SK-N-SH (cell line): ENCODE measurements around the gene C7. TPM values are rescaled to one million over a fixed set of nuclear protein-coding genes. Genes with fewer than 3 reads are reported as not detected.

ENCODE experiments used
- CTCF ChIA-PET: fragments of 300-600, 350-600 bp; formaldehyde crosslinking; extraction: SDS; loops from one replicate; lab custom pipeline; 2021; lab: Yijun Ruan, JAX
- POLR2A ChIA-PET: fragments of 350-600 bp; sonication (Branson Sonifier 250); formaldehyde crosslinking; extraction: SDS; loops from one replicate; lab custom pipeline; 2020; ENCODE audit warnings: antibody characterized with exemption, inconsistent platforms; lab: Yijun Ruan, JAX
- DNase-seq: peaks from one replicate; pipeline ENCODE4 v3.0.0; 2012
- H2AFZ ChIP-seq: fragments of 200-600 bp; sonication (generic); 2 replicates; pipeline ENCODE4 v1.8.1; 2016; ENCODE audit warnings: antibody characterized with exemption, mild to moderate bottlenecking, low read depth
- H3F3A ChIP-seq: fragments of 200-600 bp; sonication (generic); replicated peaks from 2 replicates; pipeline ENCODE3; 2016; ENCODE audit warnings: antibody characterized with exemption, mild to moderate bottlenecking; ENCODE audit not compliant: insufficient read depth
- H3K27ac ChIP-seq, 2 experiments: fragments of 200-500 bp in 1 of 2; fragments of 200-600 bp in 1 of 2; sonication (Bioruptor generic) in 1 of 2; sonication (generic), shearing (Covaris generic) in 1 of 2; 2 replicates each; pipeline versions ENCODE4 v1.5.1 to v1.6.1; 2014 to 2016; ENCODE audit warnings: low read depth in 2 of 2, inconsistent platforms in 1 of 2, low read length in 1 of 2, mild to moderate bottlenecking in 1 of 2, mixed read lengths in 1 of 2
- H3K27me3 ChIP-seq: fragments of 200-600 bp; sonication (generic), shearing (Covaris generic); 2 replicates; pipeline ENCODE4 v1.6.1; 2016; ENCODE audit warnings: mixed run types; ENCODE audit not compliant: insufficient read depth
- H3K36me3 ChIP-seq, 2 experiments: fragments of 200-500 bp in 1 of 2; fragments of 200-600 bp in 1 of 2; sonication (Bioruptor generic) in 1 of 2; sonication (generic) in 1 of 2; replicated peaks in 1 of 2; 2 replicates each; pipeline versions ENCODE3 to v1.5.1; 2014 to 2016; ENCODE audit warnings: low read length in 1 of 2, mild to moderate bottlenecking in 1 of 2; ENCODE audit not compliant: insufficient read depth in 2 of 2, control insufficient read depth in 1 of 2
- H3K4me1 ChIP-seq, 2 experiments: fragments of 200-500 bp in 1 of 2; fragments of 200-600 bp in 1 of 2; sonication (Bioruptor generic) in 1 of 2; sonication (generic), shearing (Covaris generic) in 1 of 2; 2 replicates each; pipeline versions ENCODE4 v1.5.1 to v1.6.1; 2014 to 2016; ENCODE audit warnings: low read depth in 1 of 2, low read length in 1 of 2, mixed run types in 1 of 2; ENCODE audit not compliant: insufficient read depth in 2 of 2, control insufficient read depth in 1 of 2
- H3K4me2 ChIP-seq: fragments of 200-600 bp; sonication (generic), shearing (Covaris generic); 2 replicates; pipeline ENCODE4 v1.6.1; 2017; ENCODE audit warnings: mixed run types
- H3K4me3 ChIP-seq, 2 experiments: fragments of 200-500 bp in 1 of 2; fragments of 200-600 bp in 1 of 2; sonication (Bioruptor generic) in 1 of 2; sonication (generic), shearing (Covaris generic) in 1 of 2; 2 replicates each; pipeline versions ENCODE4 v1.5.1 to v1.8.1; 2014 to 2016; ENCODE audit warnings: low read depth in 2 of 2, inconsistent platforms in 1 of 2, low read length in 1 of 2, mild to moderate bottlenecking in 1 of 2, mixed read lengths in 1 of 2, moderate library complexity in 1 of 2
- H3K79me2 ChIP-seq: fragments of 200-600 bp; sonication (generic); 2 replicates; pipeline ENCODE4 v1.8.1; 2017; ENCODE audit warnings: mild to moderate bottlenecking; ENCODE audit not compliant: insufficient read depth
- H3K9ac ChIP-seq: fragments of 200-600 bp; sonication (generic); 2 replicates; pipeline ENCODE4 v1.6.1; 2017; ENCODE audit warnings: mixed run types
- H3K9me2 ChIP-seq: fragments of 200-600 bp; sonication (generic); 2 replicates; pipeline ENCODE4 v1.6.1; 2017; ENCODE audit warnings: mixed run types
- H3K9me3 ChIP-seq: fragments of 200-600 bp; sonication (generic); 2 replicates; pipeline ENCODE4 v1.6.1; 2017; ENCODE audit warnings: mixed run types, mild to moderate bottlenecking, moderate library complexity
- H4K20me1 ChIP-seq: fragments of 200-600 bp; sonication (generic); 2 replicates; pipeline ENCODE4 v1.6.1; 2017; ENCODE audit warnings: mild to moderate bottlenecking, mixed run types; ENCODE audit not compliant: insufficient read depth
- EZH2phosphoT487 ChIP-seq: fragments of 200-600 bp; sonication (generic); IDR thresholded peaks from 2 replicates; pipeline ENCODE4 v1.6.1; 2017; ENCODE audit warnings: low read depth, mixed run types, mild to moderate bottlenecking, antibody characterized with exemption, moderate library complexity, borderline replicate concordance
- FOSL2 ChIP-seq: IDR thresholded peaks from 2 replicates; pipeline ENCODE4 v1.4.0; 2012; ENCODE audit warnings: low read depth, mild to moderate bottlenecking, moderate library complexity, borderline replicate concordance
- JUND ChIP-seq: IDR thresholded peaks from 2 replicates; pipeline ENCODE4 v1.4.0; 2012
- MEF2A ChIP-seq: IDR thresholded peaks from 2 replicates; pipeline ENCODE4 v1.4.0; 2012; ENCODE audit warnings: low read depth, borderline replicate concordance
- MXI1 ChIP-seq: IDR thresholded peaks from 2 replicates; pipeline ENCODE4 v1.6.1; 2012; ENCODE audit warnings: mild to moderate bottlenecking, low read depth, low read length, improper control_type of control experiment
- NFIC ChIP-seq: IDR thresholded peaks from 2 replicates; pipeline ENCODE4 v1.4.0; 2012; ENCODE audit warnings: borderline replicate concordance
- RAD21 ChIP-seq: IDR thresholded peaks from 2 replicates; pipeline ENCODE4 v1.6.1; 2012; ENCODE audit warnings: mild to moderate bottlenecking, low read length
- RXRA ChIP-seq: IDR thresholded peaks from 2 replicates; pipeline ENCODE4 v1.4.0; 2012; ENCODE audit warnings: low read depth, mild to moderate bottlenecking, borderline replicate concordance
- SIN3A ChIP-seq: IDR thresholded peaks from 2 replicates; pipeline ENCODE4 v1.6.1; 2012; ENCODE audit warnings: low read depth, mild to moderate bottlenecking, low read length, moderate library complexity, borderline replicate concordance
- SMC3 ChIP-seq: IDR thresholded peaks from 2 replicates; pipeline ENCODE4 v1.6.1; 2012; ENCODE audit warnings: low read depth, low read length, improper control_type of control experiment
- TCF12 ChIP-seq: IDR thresholded peaks from 2 replicates; pipeline ENCODE4 v1.4.0; 2012
- TEAD4 ChIP-seq: IDR thresholded peaks from 2 replicates; pipeline ENCODE4 v1.4.0; 2012; ENCODE audit warnings: mild to moderate bottlenecking, borderline replicate concordance; ENCODE audit not compliant: insufficient read depth
- YY1 ChIP-seq: IDR thresholded peaks from 2 replicates; pipeline ENCODE4 v1.4.0; 2012; ENCODE audit warnings: low read depth, mild to moderate bottlenecking
- WGBS: methylation state at CpG from one replicate; pipeline ENCODE4 v1.1.6; 2017; ENCODE audit warnings: low lambda C conversion rate; 5-methylcytosine and 5-hydroxymethylcytosine counted together
- polyA plus RNA-seq, 3 experiments: library from polyadenylated mRNA; depleted of rRNA; stranded (reverse); fragments of >200 nt; gene quantifications; 2 replicates each; pipeline ENCODE4 v1.2.3, GENCODE V29; 2012
- TF ChIP-seq, protein P1 (sequence below): IDR thresholded peaks from 2 replicates; pipeline ENCODE4 v1.4.0; 2012; ENCODE audit warnings: low read depth, borderline replicate concordance
- TF ChIP-seq, protein P2 (sequence below): fragments of 200-600 bp; sonication (generic); IDR thresholded peaks from 2 replicates; pipeline ENCODE4 v1.6.1; 2017; ENCODE audit warnings: antibody characterized with exemption, mild to moderate bottlenecking, moderate library complexity
- TF ChIP-seq, protein P3 (sequence below): fragments of 150-350 bp; IDR thresholded peaks from 2 replicates; pipeline ENCODE4 v1.6.1; 2016; ENCODE audit warnings: mild to moderate bottlenecking, low read depth, low read length
- TF ChIP-seq, protein P4 (sequence below): IDR thresholded peaks from 2 replicates; pipeline ENCODE4 v1.4.0; 2012; ENCODE audit warnings: low read depth

Gene C7
- polyA plus RNA-seq, 1 of the 3 experiments (the other 2 are of a cell fraction) = 11.1 TPM

DNA sequence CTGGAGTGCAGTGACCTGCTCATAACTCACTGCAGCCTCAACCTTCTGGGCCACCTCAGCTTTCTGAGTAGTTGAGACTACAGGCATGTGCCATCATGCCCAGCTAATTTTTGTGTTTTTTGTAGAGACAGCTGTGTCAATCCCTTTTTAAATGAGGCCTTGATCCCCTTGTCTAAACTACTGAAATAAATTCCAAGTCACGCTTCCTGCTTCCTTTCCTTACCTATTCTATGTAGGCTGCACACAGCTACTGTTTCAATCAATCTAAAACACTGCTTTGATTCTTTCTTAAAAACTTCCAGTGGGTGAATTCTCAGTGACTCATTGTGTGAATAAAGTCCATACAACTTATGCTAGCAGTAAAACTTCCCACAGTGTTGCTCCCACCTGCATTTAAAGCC, 2.9 kb upstream of the C7 start:
- H3K27me3 ChIP-seq = no peaks in the 10 kb centered on the region
- H4K20me1 ChIP-seq = no peaks in the 10 kb centered on the region
- H3K4me1 ChIP-seq = peaks cover 0 to 14% of the 10 kb centered on the region in 2 experiments; a peak in 2 of 4 replicates
- H2AFZ ChIP-seq = no peak overlapping the region
- WGBS = 32% methylated on average over 1 of the region's 1 CpG
- no peaks in the 10 kb centered on the region for H3F3A ChIP-seq
- H3K27ac ChIP-seq = no peak overlapping the region
- no peaks in the 10 kb centered on the region for H3K36me3 ChIP-seq
- DNase-seq = no peak
- CTCF ChIA-PET = interaction anchor here (0.6 to 4.3 kb wide), 4 partner anchors 106 to 1151 kb away, joined by 3 to 44 read pairs (median 16); no protein-coding TSS in a partner anchor
- no peak overlapping the region for H3K4me3 ChIP-seq
- TF ChIP-seq YY1 (no peak), SMC3 (no peak), RAD21 (no peak), RXRA (no peak), MEF2A (no peak), TCF12 (no peak), SIN3A (no peak), JUND (no peak), MXI1 (no peak), EZH2phosphoT487 (no peak), NFIC (no peak), TEAD4 (no peak), FOSL2 (no peak)
- TF ChIP-seq, protein P1, sequence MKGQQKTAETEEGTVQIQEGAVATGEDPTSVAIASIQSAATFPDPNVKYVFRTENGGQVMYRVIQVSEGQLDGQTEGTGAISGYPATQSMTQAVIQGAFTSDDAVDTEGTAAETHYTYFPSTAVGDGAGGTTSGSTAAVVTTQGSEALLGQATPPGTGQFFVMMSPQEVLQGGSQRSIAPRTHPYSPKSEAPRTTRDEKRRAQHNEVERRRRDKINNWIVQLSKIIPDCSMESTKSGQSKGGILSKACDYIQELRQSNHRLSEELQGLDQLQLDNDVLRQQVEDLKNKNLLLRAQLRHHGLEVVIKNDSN = no peak
- TF ChIP-seq, protein P2, sequence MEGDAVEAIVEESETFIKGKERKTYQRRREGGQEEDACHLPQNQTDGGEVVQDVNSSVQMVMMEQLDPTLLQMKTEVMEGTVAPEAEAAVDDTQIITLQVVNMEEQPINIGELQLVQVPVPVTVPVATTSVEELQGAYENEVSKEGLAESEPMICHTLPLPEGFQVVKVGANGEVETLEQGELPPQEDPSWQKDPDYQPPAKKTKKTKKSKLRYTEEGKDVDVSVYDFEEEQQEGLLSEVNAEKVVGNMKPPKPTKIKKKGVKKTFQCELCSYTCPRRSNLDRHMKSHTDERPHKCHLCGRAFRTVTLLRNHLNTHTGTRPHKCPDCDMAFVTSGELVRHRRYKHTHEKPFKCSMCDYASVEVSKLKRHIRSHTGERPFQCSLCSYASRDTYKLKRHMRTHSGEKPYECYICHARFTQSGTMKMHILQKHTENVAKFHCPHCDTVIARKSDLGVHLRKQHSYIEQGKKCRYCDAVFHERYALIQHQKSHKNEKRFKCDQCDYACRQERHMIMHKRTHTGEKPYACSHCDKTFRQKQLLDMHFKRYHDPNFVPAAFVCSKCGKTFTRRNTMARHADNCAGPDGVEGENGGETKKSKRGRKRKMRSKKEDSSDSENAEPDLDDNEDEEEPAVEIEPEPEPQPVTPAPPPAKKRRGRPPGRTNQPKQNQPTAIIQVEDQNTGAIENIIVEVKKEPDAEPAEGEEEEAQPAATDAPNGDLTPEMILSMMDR = no peak
- TF ChIP-seq, protein P3, sequence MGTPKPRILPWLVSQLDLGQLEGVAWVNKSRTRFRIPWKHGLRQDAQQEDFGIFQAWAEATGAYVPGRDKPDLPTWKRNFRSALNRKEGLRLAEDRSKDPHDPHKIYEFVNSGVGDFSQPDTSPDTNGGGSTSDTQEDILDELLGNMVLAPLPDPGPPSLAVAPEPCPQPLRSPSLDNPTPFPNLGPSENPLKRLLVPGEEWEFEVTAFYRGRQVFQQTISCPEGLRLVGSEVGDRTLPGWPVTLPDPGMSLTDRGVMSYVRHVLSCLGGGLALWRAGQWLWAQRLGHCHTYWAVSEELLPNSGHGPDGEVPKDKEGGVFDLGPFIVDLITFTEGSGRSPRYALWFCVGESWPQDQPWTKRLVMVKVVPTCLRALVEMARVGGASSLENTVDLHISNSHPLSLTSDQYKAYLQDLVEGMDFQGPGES = no peak
- TF ChIP-seq, protein P4, sequence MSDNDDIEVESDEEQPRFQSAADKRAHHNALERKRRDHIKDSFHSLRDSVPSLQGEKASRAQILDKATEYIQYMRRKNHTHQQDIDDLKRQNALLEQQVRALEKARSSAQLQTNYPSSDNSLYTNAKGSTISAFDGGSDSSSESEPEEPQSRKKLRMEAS = no peak
- H3K4me2 ChIP-seq = no peak overlapping the region
- H3K9me3 ChIP-seq = no peaks in the 10 kb centered on the region
- H3K9me2 ChIP-seq = no peaks in the 10 kb centered on the region
- POLR2A ChIA-PET = no interaction called here
- H3K9ac ChIP-seq = no peak overlapping the region
- no peaks in the 10 kb centered on the region for H3K79me2 ChIP-seq
